G401 (cell line): ENCODE results near the gene GAMT. TPM values are rescaled to one million over a fixed set of nuclear protein-coding genes. Genes with fewer than 3 reads are reported as not detected.

Source experiments
- DNase-seq: peaks from one replicate; pipeline ENCODE4 v3.0.0-alpha.2; 2015; ENCODE audit warnings: low spot score
- in situ Hi-C: cut with HindIII; loops from 2 replicates; pipeline ENCODE4 v1.10.0; 2016; ENCODE audit warnings: low sequenced_read_pairs, mixed read lengths
- total RNA-seq: library from RNA; depleted of rRNA; stranded (reverse); fragments of >200 nt; shearing (Covaris generic); gene quantifications from 2 replicates; pipeline ENCODE4 v1.2.3, GENCODE V29; 2014

The GAMT gene
- total RNA-seq, 1 experiment from 2014 or later: 110 TPM

DNA sequence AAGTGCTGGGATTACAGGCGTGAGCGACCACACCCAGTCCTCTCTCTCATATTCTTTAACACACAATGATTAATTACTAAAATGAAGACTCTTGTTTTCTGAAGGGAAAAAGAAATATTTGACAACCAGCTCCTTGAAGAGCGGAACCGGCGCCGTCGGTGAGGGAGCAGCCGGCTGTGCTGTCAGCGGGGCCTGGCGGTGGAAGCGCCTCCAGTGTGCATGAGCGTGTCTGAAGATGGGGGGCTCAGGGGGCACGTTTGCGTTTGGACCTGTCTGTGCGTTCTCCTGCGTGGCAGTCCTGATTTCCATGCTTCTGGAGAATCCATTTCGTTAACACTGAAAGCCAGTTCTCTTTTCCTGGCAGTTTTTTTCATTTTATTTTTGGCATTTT is 24.9 kb downstream of the GAMT start:
- in situ Hi-C loops: loop anchor here (10.0 kb wide), 1 partner anchor 92 kb away; the partner anchor contains the start of gene EFNA2
- no peak for DNase-seq

DNA sequence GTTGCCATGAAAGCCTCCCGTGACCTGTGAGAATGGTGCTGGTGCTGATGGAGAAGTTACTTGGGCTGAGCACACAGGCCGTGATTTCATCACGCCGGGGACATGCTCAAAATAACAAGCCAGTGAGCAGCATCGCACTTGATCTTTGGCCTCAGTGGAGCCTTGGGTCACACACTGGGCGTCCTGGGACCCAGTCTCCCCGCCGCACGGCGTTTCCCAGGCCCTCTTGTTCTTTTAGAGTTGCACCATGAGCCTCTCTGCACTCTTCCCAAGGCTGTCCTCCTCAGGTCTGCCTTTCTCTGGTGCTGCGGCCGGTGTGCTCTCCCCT is 27.1 kb downstream of the GAMT start:
- DNase-seq: no peak
- in situ Hi-C loops: loop anchor here (10.0 kb wide), 1 partner anchor 89 kb away; the partner anchor contains the start of gene EFNA2

DNA sequence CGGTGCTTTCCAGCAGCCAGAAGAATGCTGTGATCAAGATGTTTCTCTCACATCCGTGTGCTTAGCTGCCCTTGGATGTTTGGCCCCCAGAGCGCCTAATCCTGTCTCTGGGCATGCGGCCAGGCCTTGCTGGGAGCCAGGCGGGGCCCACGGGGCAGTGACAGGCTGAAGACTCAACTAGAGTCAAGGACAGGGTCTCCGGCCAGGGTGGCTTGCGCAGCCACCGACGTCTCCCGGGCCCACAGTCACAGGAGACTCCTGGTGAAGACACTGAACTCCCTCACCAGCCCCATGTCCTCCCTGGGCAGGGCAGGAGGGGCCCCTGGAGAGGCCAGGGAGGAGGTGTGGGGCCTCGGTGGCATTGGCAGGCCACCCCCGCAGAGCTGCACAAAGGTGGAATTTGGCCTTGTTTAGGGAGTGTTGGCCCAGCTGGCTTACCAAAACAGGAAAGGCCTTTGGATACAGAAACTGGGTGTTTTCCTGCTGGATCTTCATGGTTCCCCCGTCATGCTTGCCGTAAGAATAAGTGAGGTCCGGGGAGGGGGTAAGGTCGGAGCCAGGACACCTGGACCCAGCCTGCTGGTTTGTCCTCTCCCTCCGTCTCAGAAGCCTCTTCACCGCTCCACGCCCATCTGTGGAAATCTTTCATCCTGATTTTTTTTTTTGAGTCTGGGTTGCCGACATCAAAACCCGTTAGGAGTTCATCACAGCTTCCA is 27.6 kb downstream of the GAMT start:
- DNase-seq: peak; percentile 59
- in situ Hi-C loops: loop anchor here (10.0 kb wide), 1 partner anchor 89 kb away; the partner anchor contains the start of gene EFNA2

DNA sequence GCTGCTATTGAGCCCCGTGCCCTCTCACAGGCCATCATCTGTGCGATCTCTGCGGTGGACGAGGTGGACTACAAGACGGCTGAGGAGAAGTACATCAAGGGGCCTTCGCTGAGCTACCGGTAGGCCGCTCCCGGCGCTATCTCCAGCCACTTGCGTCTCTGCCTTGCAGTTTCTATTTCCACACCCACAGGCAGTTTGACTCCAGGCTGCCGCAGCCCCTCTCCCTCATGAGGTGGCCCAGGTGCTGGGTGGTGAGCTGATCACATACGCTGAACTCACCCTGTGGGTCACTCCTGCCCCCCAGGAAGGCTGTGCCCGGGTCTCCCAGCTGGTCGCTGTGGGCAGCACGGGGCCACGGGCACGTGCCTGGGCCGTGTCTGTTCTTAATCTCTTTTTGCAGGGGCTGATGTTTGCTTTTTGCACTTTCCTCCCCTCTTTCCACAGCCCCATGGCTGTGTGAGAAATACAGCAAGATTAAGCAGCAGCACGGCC is 28.3 kb downstream of the GAMT start:
- in situ Hi-C loops: loop anchor here (10.0 kb wide), 1 partner anchor 88 kb away; the partner anchor contains the start of gene EFNA2

DNA sequence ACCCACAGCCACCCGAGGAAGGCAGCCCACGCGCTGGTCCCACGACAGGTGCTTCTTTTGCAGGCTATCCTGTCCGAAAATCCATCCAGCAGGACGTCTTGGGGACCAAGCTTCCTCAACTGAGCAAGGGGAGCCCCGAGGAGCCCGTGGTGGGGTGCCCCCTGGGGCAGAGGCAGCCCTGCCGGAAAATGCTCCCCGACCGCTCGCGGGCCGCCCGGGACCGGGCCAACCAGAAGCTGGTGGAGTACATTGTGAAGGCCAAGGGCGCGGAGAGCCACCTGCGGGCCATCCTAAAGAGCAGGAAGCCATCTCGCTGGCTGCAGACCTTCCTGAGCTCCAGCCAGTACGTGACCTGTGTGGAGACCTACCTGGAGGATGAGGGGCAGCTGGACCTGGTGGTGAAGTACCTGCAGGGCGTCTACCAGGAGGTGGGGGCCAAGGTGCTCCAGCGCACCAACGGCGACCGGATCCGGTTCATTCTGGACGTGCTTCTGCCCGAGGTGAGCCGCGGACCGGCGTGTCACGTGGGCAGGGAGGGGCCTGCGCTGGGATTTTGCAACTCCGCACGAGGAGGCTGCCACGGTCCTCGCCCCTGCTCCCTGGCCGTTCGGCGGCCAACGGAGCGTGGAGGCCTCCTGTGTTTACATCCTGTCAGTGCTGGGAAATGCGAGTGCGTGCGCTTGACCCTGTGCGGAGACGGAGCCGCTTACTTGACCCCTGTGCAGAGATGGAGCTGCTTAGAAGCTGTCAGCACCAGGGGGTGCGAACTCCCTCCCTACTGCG is 30.6 kb downstream of the GAMT start:
- no peak for DNase-seq
- in situ Hi-C loops: loop anchor here (10.0 kb wide), 1 partner anchor 86 kb away; the partner anchor contains the start of gene EFNA2

More for the DNA sequence above, 28.3 kb downstream of the GAMT start:
- no peak for DNase-seq

DNA sequence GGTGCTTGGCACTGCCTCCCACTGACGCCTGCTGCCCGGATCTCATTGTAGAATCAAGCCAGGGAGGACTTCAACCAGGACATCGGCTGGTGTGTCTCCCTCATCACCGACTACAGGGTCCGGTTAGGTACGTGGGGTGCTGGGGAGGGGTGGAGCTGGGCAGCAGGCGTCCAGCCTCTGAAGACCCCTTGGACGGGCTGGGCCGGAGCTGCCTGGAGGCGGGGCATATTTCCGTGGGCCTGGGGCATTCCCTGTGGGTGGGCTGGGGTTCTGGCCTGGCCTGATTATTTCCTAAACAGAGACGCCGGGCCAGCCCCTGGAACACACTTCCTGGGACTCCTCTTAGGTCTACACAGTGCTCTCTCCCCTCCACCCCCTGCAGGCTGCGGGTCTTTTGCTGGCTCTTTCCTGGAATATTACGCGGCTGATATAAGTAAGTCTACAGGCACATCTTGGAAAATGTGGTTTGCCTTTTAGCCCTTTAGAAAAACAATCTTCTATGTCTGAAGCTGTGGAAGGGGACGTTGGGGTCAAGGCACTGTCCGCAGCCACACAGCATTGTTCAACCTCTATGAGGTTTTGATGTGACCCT is 32.0 kb downstream of the GAMT start:
- no peak for DNase-seq
- in situ Hi-C loops: no loop called here

DNA sequence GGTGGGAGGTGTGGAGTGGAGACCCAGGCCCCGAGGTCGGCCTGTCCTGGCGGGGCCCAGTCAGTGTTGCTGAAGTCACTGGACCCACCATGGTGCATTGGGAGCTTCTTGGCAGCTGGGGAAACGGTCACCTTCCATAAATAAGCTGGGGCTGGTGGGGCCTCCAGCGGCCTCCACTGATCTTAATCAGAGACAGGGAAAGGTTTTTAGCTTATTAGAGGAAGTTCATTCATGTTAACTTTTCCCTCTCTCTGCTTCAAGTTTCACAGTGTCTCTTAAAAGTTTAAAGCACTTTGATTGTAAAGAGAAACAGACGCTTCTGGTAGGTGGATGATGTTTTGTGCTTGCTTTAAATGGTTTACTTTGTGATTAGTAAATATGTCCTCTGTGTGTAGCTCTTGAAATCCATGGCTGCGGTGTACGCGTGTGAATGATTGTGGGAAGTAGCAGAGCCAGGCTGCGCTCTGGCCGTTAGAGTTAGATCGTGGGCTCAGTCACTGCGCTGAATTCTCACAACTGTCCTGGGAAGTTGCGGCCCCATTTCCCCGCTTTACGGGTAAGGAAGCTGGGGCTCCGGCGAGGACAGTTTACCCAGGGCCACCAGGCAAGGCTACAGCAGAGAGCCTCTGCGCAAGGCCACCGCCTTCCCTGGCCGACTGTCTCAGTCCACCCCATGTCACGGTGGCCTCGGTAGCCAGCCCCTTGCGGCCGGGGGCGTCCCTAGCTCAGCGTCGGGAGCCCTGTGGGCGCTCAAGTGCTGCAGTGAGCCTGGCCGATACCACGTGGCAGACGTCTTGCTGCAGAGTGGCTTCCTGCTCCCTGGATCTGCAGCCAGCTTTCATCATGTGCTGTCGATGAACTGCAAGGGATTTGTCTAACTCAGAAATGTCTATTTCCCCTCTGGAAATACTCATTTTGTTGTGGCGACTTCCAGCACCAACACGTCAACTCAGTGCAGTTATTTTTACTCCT is 34.2 kb downstream of the GAMT start:
- in situ Hi-C loops: no loop called here
- no peak for DNase-seq

DNA sequence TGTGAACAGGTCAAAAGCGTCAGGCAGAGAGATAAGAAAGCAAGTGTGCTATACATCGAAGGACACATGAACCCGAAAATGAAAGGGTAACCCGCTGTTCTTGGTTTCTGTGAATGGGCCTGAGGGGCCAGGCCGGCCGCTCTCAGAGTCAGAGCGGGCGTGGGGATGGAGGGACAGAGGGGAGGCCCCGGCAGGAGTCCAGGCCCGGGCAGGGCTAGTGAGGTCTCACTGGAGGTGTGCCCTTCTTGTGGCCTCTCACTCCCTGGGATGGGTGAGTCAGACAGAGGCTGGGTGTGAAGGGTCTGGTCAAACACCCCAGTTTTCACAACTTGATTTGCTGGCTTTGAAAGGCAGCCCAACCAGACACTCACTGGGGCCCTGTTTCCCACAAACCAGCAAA is 35.0 kb downstream of the GAMT start:
- in situ Hi-C loops: no loop called here
- no peak for DNase-seq

DNA sequence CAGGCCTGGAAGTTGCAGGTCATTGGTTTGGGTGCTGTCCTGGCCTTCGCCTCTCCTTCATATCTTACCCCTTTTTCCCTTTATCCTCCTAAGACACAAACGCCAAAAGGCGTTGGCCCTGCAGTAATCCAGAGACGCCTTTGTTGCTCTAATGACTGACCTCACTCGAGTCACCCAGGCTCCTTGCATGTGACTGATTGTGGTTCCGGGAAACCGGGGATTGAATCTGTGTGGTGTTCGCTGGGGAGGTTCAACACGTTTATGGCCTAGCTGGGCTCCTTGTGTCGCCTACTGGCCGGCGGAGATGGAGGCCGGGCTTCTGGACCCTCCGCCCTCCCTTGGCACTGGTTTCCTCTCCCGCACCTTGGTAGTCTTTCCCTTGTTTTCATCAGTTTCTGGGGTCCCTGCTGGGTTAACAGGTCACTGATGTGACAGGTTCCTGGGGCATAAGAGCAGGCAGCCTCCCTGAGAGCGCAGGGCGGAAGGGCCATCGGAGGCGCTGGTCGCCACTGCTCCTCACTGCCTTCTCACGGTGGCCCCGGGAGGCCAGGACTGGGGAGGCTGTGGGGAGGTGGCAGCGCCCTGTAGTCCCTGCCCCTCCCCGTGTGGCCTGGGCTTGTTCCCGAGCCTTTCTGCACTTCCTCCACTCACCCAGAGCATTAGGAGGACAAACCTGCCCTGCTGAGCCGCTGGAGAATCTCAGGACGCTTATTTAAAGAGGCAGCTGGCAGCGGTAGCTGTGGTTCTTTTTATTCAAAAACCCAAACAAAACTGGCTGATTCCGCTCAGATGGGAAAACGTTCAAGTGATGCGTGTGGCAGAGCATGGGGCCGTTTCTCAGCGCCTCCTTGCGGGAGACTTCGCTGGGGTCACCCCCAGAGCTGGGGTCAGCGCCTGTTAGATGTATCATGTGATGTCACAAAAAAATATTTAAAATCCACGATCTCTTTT is 35.7 kb downstream of the GAMT start:
- in situ Hi-C loops: no loop called here
- DNase-seq: no peak

DNA sequence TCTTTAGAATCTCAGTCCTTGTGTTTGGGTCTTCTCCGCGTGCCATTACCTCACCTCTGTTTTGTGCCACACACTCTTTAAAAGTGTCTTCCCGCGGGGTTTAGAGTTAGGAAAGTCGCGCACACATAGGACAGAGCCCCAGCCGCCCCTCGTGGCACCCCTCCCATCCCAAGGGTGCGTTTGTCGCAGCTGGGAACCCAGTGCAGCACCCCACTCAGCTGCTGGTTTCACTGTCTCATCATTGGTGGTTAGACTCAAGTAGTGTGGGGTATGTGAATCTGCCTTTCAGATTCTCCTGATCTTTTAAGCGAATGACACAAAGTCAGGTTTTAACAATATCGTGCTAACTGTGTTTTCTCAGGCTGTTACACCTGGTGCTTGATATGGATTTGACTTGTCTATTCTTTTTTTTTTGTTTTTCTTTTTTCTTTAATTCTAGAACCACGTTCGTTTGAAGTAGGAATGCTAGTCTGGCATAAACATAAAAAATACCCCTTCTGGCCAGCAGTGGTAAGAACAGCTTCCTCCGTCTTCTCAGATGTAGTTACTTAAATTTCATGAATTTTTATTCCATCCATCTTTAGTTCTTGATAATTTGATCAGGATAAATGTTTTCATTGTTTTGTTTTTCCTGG is 37.2 kb downstream of the GAMT start:
- in situ Hi-C loops: no loop called here
- DNase-seq: no peak

DNA sequence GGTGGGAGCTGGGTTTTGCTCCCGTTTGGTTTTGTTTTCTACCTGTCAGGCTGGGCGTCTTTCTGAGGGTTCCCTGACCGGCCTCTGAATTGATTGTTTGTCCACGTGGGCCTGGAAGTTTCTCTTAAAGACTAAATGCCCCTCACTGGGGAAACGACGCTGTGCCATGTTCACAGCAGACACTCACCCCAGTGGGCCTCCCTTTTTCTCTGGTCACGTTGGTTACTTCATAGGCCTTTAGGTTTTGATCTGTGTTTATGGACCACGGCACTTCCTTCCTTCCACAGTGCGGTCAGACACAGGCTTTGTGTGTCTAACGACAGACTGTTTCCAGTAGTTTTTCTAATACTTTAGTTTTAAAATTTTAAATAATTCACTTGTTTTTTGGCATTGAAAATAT is 37.7 kb downstream of the GAMT start:
- in situ Hi-C loops: no loop called here
- no peak for DNase-seq

DNA sequence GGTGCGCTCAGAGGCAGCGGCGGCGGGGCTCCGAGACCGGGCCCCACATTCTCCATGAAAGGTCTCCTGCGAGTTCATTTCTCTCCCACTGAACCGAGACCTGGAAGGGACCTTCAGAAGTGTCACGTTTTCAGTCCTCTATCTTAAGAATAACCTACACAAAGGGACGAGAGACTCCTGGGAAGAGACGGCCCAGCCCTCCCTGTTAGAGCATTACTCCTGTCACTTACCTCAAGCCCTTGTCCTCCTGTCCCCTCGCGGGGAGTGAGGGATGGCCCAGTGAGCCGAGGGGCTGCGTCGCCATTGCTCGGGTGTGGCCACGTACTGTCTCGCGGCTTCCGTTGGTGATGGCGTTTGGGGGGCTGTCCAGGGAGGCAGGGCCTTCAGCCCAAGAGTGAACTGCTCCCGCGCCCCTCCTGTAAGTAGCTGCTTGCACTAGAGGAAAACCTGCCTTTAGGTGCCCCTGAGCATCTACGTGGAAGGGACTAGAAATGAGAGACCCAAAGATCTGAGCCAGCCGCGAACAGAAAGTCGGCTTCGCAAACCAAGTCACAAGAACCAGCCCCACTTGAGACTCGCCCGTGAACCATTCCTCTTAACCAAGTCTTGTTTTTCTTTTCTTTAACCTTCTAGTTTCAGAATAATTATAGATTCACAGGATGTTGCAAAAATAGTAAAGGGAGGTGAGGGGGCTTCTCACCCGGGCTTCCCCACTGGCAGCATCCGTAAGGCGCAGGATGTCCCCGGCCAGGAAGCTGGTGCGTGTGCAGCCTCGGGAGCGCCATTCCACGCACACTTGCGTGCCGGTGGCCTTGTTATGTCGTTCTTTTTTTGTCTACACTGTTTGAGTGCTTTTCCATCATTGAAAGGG is 38.7 kb downstream of the GAMT start:
- DNase-seq: no peak
- in situ Hi-C loops: no loop called here

DNA sequence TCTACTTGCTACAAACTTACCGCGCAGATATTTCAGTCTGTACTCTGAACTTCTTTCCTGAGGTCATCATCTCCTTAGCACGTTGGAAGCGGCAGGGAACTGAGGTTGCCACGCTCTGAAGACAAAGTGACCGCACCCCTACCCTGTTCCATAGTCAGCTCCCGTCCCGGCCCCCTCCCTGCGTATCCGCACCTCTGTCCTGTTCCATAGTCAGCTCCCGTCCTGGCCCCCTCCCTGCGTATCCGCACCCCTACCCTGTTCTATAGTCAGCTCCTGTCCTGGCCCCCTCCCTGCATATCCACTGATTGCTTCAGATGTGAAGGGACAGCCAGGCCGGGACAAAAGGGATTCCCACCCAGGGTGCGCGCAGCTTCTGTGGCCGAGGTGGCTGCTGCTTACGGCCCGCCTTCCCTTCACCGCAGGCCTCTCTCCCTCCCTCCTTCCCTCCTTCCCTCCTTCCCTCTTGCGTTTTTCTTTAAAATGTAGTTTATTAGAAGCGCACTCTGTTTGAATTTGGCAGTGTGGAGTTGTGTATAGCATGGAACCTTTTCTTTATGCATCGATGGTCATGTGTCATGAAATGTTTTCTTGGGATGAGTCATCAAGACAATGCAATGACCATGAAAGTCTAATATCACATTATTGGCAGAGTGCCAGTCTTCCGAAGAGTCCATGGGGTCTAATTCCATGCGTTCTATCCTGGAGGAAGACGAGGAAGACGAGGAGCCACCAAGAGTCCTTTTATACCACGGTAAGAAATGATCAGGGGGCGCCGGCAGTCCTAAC is 39.5 kb downstream of the GAMT start:
- in situ Hi-C loops: no loop called here
- DNase-seq: no peak

DNA sequence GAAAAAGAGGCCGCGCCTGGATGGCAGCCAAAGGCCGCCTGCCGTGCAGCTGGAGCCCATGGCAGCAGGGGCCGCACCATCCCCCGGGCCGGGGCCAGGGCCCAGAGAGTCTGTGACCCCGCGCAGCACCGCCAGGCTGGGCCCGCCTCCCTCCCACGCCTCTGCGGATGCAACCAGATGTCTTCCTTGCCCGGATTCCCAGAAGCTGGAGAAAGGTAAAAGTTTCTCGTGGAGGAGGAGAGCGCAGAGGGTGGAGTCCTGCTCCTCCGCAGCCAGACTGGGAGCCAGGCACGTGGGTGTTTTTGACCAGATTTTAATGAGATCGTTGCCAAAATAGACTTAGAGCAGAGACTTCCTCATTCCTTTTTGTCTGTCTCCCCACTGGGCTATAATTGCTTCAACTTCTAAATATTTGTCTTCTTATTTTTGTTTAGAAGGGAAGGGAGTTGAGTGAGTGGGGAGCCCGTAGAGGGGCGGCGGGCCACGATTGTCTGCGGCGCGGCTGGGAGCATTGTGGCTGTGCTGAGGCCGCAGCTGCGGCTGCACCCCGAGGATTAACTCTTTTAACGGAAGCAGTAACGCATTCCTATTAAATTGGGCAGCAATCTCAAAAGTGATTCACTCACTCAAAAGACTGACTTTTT is 40.4 kb downstream of the GAMT start:
- peak; percentile 42 for DNase-seq
- in situ Hi-C loops: no loop called here

DNA sequence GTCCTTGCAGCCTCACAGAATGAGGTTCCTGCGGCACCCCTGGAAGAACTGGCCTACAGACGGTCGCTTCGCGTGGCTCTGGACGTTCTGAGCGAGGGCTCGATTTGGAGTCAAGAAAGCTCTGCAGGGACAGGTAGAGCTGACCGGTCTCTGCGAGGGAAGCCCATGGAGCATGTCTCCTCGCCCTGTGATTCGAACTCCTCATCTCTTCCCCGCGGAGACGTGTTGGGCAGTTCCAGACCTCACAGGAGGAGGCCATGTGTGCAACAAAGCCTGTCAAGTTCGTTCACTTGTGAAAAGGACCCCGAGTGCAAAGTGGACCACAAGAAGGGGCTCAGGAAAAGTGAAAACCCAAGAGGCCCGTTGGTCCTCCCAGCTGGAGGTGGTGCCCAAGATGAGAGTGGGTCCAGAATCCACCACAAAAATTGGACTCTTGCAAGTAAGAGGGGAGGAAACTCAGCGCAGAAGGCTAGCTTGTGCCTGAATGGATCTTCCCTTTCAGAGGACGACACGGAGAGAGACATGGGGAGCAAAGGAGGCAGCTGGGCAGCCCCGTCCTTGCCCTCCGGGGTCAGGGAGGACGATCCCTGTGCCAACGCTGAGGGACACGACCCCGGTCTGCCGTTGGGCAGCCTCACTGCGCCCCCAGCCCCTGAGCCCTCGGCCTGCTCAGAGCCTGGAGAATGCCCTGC is 41.1 kb downstream of the GAMT start:
- in situ Hi-C loops: no loop called here

More for the DNA sequence above, 41.1 kb downstream of the GAMT start:
- DNase-seq: no peak
